Measurements from ENCODE around the gene STRADA.

DNA sequence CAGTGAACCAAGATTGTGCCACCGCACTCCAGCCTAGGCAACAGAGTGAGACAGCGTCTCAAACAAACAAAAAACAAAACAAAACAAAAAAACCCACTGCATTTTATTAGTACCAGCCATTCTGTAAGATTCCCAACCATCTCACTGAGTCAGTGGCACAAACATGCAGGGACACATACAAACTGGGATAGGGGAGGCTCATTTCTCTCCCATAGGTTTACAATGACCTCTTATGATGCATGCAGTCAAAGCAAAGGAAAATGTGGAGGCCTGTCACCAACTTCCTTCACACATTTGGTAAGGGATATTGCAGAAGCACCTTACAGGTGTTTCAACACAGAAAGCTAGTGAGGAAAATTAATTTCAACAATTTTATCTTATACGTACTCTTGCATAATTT, 12.4 kb upstream of the STRADA start:
- no peak for TF ChIP-seq ZNF274 (IDR thresholded peaks at IDR 0.05; ENCODE audit: low read depth, low read length)
- TF ChIP-seq SUZ12 (IDR thresholded peaks at IDR 0.05; ENCODE audit: extremely low read depth, insufficient read depth, insufficient read length), result no peak
- no peak for TF ChIP-seq YY1 (IDR thresholded peaks at IDR 0.05; ENCODE audit: insufficient read depth, insufficient read length)
